ENCODE data around the gene KRTAP2-1.

- TF ChIP-seq TAF1 (IDR thresholded peaks at IDR 0.05; ENCODE audit: borderline replicate concordance, low read depth, low read length), result no peak
- TF ChIP-seq POLR2A (IDR thresholded peaks at IDR 0.05; ENCODE audit: low read depth, low read length), result no peak
- TF ChIP-seq POLR2AphosphoS5 (IDR thresholded peaks at IDR 0.05; ENCODE audit: low read depth, low read length), result no peak
These were observed 16.3 kb upstream of the KRTAP2-1 start for GRCh38 chr17:41063449-41063848.

Measured in GM12892 (cell line).